ENCODE measurements around the gene ANXA10.
"Not testable (repeated sequence)": the region's sequence is repeated elsewhere in the genome, so short reads cannot be mapped to it uniquely, and the experiment has no call there.

ANXA10 gene

GRCh38 chr4:168131196-168131595, 38.9 kb downstream of the ANXA10 start:
- no peak for TF ChIP-seq CTCF (conservative IDR thresholded peaks at IDR 0.05; ENCODE audit: low read depth)
- no peak for DNase-seq (ENCODE audit: low spot score)
- POLR2A ChIA-PET (ENCODE audit: low non-redundant PET), result no interaction called here
- no peak overlapping the region for H3K27ac ChIP-seq
- CTCF ChIA-PET, result no interaction called here

DNA sequence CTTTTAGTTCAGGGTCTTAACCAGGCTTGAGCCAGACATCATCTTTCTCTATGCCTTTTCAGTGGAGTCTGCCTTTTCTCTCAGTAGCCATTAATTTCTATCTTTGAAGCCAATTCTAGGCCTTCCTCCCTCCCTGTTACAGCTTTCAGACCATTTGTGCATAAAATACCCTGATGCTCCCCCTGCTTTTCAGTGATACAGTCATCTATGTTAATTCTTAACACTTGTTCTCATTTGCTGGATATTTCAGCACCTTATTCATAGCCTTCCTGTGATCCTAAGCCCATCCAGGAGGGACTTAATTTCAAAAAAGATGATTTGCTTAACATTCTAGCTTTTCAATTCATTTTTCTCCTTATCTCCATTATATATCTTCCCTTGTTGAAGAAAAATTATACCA, 42.3 kb downstream of the ANXA10 start:
- no peak for TF ChIP-seq CTCF (conservative IDR thresholded peaks at IDR 0.05; ENCODE audit: low read depth)
- no peak overlapping the region for H3K27ac ChIP-seq
- ChIA-PET POLR2A (ENCODE audit: low non-redundant PET) (no interaction called here), CTCF (no interaction called here)
- DNase-seq (ENCODE audit: low spot score), result no peak

DNA sequence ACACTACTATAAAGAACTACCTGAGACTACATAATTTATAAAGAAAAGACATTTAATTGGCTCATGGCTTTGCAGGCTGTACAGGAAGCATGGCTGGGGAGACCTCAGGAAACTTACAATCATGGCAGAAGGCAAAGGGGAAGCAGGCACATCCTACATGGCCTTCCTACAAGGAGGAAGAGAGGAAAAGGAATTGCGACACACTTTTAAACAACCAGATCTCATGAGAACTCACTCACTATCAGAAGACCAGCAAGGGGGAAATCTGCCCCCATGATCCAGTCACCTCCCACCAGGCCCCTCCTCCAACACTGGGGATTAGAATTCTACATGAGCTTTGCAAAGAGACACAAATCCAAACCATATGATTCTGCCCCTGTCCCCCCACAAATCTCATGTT, 43.5 kb downstream of the ANXA10 start:
- H3K27ac ChIP-seq; POLR2A ChIA-PET (ENCODE audit: low non-redundant PET); DNase-seq (ENCODE audit: low spot score); CTCF ChIA-PET: not testable (repeated sequence)

- peak overlapping the region; percentile 48 for H3K27ac ChIP-seq
- CTCF ChIA-PET, result interaction anchor here (1.0 kb wide), 1 partner anchor 9 kb away, joined by 3 read pairs; no protein-coding TSS in a partner anchor
- POLR2A ChIA-PET (ENCODE audit: low non-redundant PET); DNase-seq (ENCODE audit: low spot score): not testable (repeated sequence)
Measured at GRCh38 chr4:168137695-168138094, 45.4 kb downstream of the ANXA10 start.

- TF ChIP-seq CTCF (conservative IDR thresholded peaks at IDR 0.05; ENCODE audit: low read depth), result no peak
- peak overlapping the region; percentile 48 for H3K27ac ChIP-seq
- no peak for DNase-seq (ENCODE audit: low spot score)
- CTCF ChIA-PET, result no interaction called here
- POLR2A ChIA-PET (ENCODE audit: low non-redundant PET), result no interaction called here
Measured at GRCh38 chr4:168138143-168138542, 45.8 kb downstream of the ANXA10 start.

DNA sequence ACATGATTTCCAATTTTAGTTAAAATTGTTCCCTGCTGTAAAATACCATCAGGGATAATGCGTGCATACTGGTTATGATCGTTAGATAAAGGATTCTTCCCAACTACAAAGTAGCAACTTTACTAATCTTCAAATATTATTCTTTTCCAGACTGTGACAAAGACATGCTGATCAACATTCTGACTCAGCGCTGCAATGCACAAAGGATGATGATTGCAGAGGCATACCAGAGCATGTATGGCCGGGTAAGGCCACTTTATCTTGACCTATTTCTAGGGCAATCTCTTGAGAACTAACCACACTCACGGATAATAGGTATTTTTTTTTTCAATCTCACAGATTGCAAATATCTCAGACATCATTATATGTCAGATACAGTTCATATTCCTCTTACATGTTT, 47.0 kb downstream of the ANXA10 start:
- no peak overlapping the region for H3K27ac ChIP-seq
- POLR2A ChIA-PET (ENCODE audit: low non-redundant PET), result no interaction called here
- CTCF ChIA-PET, result no interaction called here
- no peak for TF ChIP-seq CTCF (conservative IDR thresholded peaks at IDR 0.05; ENCODE audit: low read depth)
- peak; percentile 20 for DNase-seq (ENCODE audit: low spot score)

DNA sequence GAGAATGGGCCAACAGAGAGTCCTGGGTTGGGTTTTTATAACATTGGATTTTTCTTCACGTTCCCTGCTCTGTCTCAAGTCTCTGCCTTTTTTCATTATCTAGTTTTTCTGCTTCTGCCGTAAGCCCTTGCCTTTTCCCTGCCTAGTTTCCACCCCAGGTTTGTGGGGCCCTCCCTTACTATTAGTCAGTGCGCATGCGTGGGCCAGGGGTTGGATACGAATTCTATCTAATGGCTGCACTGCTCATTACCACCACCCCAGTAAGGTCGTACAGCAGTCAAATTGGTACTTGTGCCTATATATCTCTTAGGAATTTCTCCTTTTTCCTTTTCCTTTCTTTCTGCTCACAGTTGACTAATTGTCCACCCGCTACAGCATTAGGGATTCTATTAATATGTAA, 49.4 kb downstream of the ANXA10 start:
- TF ChIP-seq CTCF (conservative IDR thresholded peaks at IDR 0.05; ENCODE audit: low read depth), result no peak
- DNase-seq (ENCODE audit: low spot score), result no peak
- H3K27ac ChIP-seq, result no peak overlapping the region
- POLR2A ChIA-PET (ENCODE audit: low non-redundant PET), result no interaction called here
- CTCF ChIA-PET, result no interaction called here

DNA sequence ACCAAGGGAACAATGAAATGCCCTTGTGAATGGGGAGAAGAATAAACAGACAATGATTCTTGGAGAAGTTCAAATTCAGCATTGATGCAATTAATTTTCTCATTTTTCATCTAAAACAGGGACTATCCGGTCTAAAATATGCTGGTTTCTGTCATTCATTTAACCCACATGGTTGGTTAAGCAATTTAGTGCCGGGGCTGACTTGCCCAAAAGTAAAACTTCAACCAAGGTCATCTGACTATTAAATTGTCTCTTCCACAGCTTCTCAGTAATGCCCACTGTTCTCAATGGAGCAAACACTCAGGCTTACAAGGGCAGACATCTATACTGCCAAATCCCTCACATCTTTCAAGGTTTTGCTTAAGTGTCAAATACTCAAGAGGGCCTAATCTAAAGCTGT, 51.3 kb downstream of the ANXA10 start:
- POLR2A ChIA-PET (ENCODE audit: low non-redundant PET), result no interaction called here
- no peak overlapping the region for H3K27ac ChIP-seq
- DNase-seq (ENCODE audit: low spot score), result no peak
- CTCF ChIA-PET, result no interaction called here
- TF ChIP-seq CTCF (conservative IDR thresholded peaks at IDR 0.05; ENCODE audit: low read depth), result no peak

All from RWPE1 (cell line).